Measurements from ENCODE around the gene IMP4. TPM values are rescaled to one million over a fixed set of nuclear protein-coding genes. Genes with fewer than 3 reads are reported as not detected.

The IMP4 gene
- total RNA-seq, 1 experiment from 2014 or later: 101 TPM

DNA sequence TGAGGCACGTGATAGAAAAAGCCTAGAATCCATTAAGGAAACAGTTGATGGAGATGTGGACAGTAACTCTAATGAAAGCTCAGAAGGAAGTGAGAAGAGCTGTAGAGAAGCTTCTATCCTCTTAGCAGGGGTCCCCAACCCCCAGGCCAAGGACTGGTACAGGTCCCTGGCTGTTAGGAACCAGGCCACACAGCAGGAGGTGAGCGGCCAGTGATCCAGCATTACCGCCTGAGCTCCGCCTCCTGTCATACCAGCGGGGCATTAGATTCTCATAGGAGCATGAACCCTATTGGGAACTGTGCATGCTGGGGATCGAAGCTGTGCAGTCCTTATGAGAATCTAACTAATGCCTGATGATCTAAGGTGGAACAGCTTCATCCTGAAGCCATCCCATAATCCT lies 8.7 kb upstream of the IMP4 start:
- Histone ChIP-seq H3K4me1 (ENCODE audit: insufficient read depth, low read length) (peaks cover 5% of the 10 kb centered on the region; the same call in 1 of the 2 replicates), H3K23ac (ENCODE audit: insufficient read length, low read depth, low read length) (no peak overlapping the region), H4K8ac (replicated peaks; ENCODE audit: insufficient read length, low read depth, low read length) (no peak overlapping the region), H3K27me3 (ENCODE audit: insufficient read depth, low read length) (no peaks in the 10 kb centered on the region), H2BK120ac (ENCODE audit: low read depth, low read length, poor library complexity, severe bottlenecking) (no peak overlapping the region), H3K4me2 (ENCODE audit: insufficient read depth, insufficient read length, low read length) (no peak overlapping the region), H2BK20ac (ENCODE audit: low read depth, low read length, poor library complexity, severe bottlenecking) (no peak overlapping the region), H3K9me3 (ENCODE audit: control insufficient read depth, low read depth, low read length) (no peaks in the 10 kb centered on the region), H3K56ac (ENCODE audit: insufficient read length, low read depth, low read length) (no peak overlapping the region), H2BK15ac (ENCODE audit: low read depth, low read length) (no peak overlapping the region), H2BK5ac (ENCODE audit: insufficient read length, low read length) (no peak overlapping the region), H4K5ac (ENCODE audit: insufficient read length, low read depth, low read length) (no peak overlapping the region), H3K18ac (ENCODE audit: insufficient read length, low read depth, low read length) (no peak overlapping the region), H4K20me1 (ENCODE audit: control insufficient read depth, insufficient read depth, insufficient read length) (no peaks in the 10 kb centered on the region), H3K79me1 (ENCODE audit: insufficient read depth, low read depth, low read length, poor library complexity, severe bottlenecking) (no peaks in the 10 kb centered on the region), H3K14ac (ENCODE audit: insufficient read depth, low read length) (no peak overlapping the region), H3K27ac (ENCODE audit: insufficient read length, low read depth, low read length) (no peak overlapping the region), H2AK5ac (ENCODE audit: insufficient read length, low read length) (no peak overlapping the region), H3K79me2 (ENCODE audit: insufficient read depth, low read length) (no peaks in the 10 kb centered on the region), H3T11ph (ENCODE audit: low read length) (no peak overlapping the region), H4K91ac (ENCODE audit: insufficient read length, low read depth, low read length) (no peak overlapping the region), H3K9ac (ENCODE audit: extremely low read depth, insufficient read length, low read length) (no peak overlapping the region), H3K23me2 (ENCODE audit: insufficient read length, low read depth, low read length, poor library complexity, severe bottlenecking) (no peaks in the 10 kb centered on the region), H2AFZ (ENCODE audit: low read length) (no peak overlapping the region), H3K4ac (ENCODE audit: low read depth, low read length) (no peak overlapping the region), H2BK12ac (ENCODE audit: insufficient read length, low read depth, low read length) (no peak overlapping the region)
- no peak overlapping the region for H3K4me3 Mint-ChIP-seq
- no peaks in the 10 kb centered on the region; a peak in 2 of 5 replicates for H3K9me3 Mint-ChIP-seq
- no CpG with 5 or more reads among the region's 6 CpGs for WGBS (ENCODE audit: extremely low coverage, insufficient read length, low lambda C conversion rate)
- TF ChIP-seq, protein P1, sequence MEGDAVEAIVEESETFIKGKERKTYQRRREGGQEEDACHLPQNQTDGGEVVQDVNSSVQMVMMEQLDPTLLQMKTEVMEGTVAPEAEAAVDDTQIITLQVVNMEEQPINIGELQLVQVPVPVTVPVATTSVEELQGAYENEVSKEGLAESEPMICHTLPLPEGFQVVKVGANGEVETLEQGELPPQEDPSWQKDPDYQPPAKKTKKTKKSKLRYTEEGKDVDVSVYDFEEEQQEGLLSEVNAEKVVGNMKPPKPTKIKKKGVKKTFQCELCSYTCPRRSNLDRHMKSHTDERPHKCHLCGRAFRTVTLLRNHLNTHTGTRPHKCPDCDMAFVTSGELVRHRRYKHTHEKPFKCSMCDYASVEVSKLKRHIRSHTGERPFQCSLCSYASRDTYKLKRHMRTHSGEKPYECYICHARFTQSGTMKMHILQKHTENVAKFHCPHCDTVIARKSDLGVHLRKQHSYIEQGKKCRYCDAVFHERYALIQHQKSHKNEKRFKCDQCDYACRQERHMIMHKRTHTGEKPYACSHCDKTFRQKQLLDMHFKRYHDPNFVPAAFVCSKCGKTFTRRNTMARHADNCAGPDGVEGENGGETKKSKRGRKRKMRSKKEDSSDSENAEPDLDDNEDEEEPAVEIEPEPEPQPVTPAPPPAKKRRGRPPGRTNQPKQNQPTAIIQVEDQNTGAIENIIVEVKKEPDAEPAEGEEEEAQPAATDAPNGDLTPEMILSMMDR (conservative IDR thresholded peaks at IDR 0.05): no peak
- peaks cover 32% of the 10 kb centered on the region for H3K27me3 Mint-ChIP-seq (ENCODE audit: low read depth)
- H3K27ac Mint-ChIP-seq: no peak overlapping the region
- peaks cover 6 to 8% (median 6%) of the 10 kb centered on the region in 3 experiments; a peak in 5 of 7 replicates for H3K36me3 Mint-ChIP-seq (ENCODE audit: insufficient read depth in 1 of 3, low read depth in 3 of 3)
- H3K4me1 Mint-ChIP-seq: peaks cover 11 to 15% of the 10 kb centered on the region in 2 experiments
- DNase-seq: no peak

Measured in H9 (cell line).